Panc1 (cell line): ENCODE measurements around the gene PRDX5. TPM values are rescaled to one million over a fixed set of nuclear protein-coding genes. Genes with fewer than 3 reads are reported as not detected.

Experiments
- ATAC-seq: fragments of 200-7000 bp; cut with Tn5 transposase; 2 replicates; pipeline ENCODE4 v1.9.1; 2020; ENCODE audit warnings: mild to moderate bottlenecking, moderate library complexity
- BruUV-seq: library from RNA; stranded (reverse); fragments of 400-500 nt; replicated peaks from 2 replicates; lab custom pipeline; 2021; lab: Mats Ljungman, UMichigan
- CTCF ChIA-PET: fragments of 300-600 bp; sonication (Branson Sonifier 250); formaldehyde crosslinking; loops from one replicate; lab custom pipeline; 2022; ENCODE audit warnings: antibody characterized with exemption; lab: Charles Lee
- POLR2A ChIA-PET: fragments of 300-600 bp; sonication (Branson Sonifier 250); formaldehyde crosslinking; loops from one replicate; lab custom pipeline; 2022; ENCODE audit warnings: antibody characterized with exemption; lab: Charles Lee
- DNase-seq: peaks from one replicate; pipeline ENCODE4 v3.0.0-alpha.2; 2010; ENCODE audit warnings: low read depth, low spot score
- H3K27ac ChIP-seq: 2 replicates; pipeline ENCODE4 v1.5.1; 2011; ENCODE audit warnings: mild to moderate bottlenecking, low read length, inconsistent platforms
- H3K27me3 ChIP-seq: fragments of 200-500 bp; sonication (Bioruptor generic); 2 replicates; pipeline ENCODE4 v1.6.0; 2014; ENCODE audit warnings: low read length, inconsistent platforms; ENCODE audit not compliant: control insufficient read depth, insufficient read depth
- H3K36me3 ChIP-seq: fragments of 200-500 bp; sonication (Bioruptor generic); 2 replicates; pipeline ENCODE4 v1.5.1; 2014; ENCODE audit warnings: inconsistent platforms, mild to moderate bottlenecking, low read length, moderate library complexity; ENCODE audit not compliant: control insufficient read depth, insufficient read depth
- H3K4me1 ChIP-seq: 2 replicates; pipeline ENCODE4 v1.5.1; 2011; ENCODE audit warnings: inconsistent platforms, mild to moderate bottlenecking, low read length, moderate library complexity; ENCODE audit not compliant: control insufficient read depth, insufficient read depth
- H3K4me3 ChIP-seq, 2 experiments: 2 replicates each; pipeline ENCODE4 v1.5.1; 2011 to 2012; ENCODE audit warnings: low read depth in 2 of 2, low read length in 2 of 2, mild to moderate bottlenecking in 2 of 2, inconsistent platforms in 1 of 2, moderate library complexity in 1 of 2
- H3K9me3 ChIP-seq: fragments of 200-500 bp; sonication (Bioruptor generic); 2 replicates; pipeline ENCODE4 v1.5.1; 2014; ENCODE audit warnings: low read depth, mild to moderate bottlenecking, inconsistent platforms, low read length, moderate library complexity; ENCODE audit not compliant: control insufficient read depth, insufficient read depth
- SIN3A ChIP-seq: IDR thresholded peaks from 2 replicates; pipeline ENCODE4 v1.6.1; 2012; ENCODE audit warnings: low read depth, mild to moderate bottlenecking, low read length, moderate library complexity, borderline replicate concordance; ENCODE audit not compliant: insufficient read depth
- TCF7L2 ChIP-seq: IDR thresholded peaks from 2 replicates; pipeline ENCODE4 v1.6.1; 2011; ENCODE audit warnings: mild to moderate bottlenecking, low read depth, low read length, inconsistent platforms
- in situ Hi-C: cut with HindIII; loops from 2 replicates; pipeline ENCODE4 v1.10.0; 2016; ENCODE audit warnings: low sequenced_read_pairs, low pct_unique_long_range_greater_than_20kb
- intact Hi-C: fragments of 100-400 bp; cut with micrococcal nuclease; formaldehyde crosslinking; loops from one replicate; pipeline ENCODE4 v1.10.0; 2022; ENCODE audit not compliant: unreplicated experiment
- total RNA-seq: library from RNA; stranded (reverse); gene quantifications from one replicate; pipeline ENCODE4 v1.2.1, GENCODE V29; 2021; ENCODE audit not compliant: unreplicated experiment
- TF ChIP-seq, protein P1 (sequence below): fragments of 450-650 bp; IDR thresholded peaks from 2 replicates; pipeline ENCODE4 v1.5.1; 2017; ENCODE audit warnings: mild to moderate bottlenecking
- TF ChIP-seq, protein P2 (sequence below), 2 experiments: IDR thresholded peaks; 2 replicates each; pipeline ENCODE4 v1.6.1; 2011 to 2012; ENCODE audit warnings: low read depth in 2 of 2, control low read depth in 1 of 2, low read length in 1 of 2, mild to moderate bottlenecking in 1 of 2, moderate library complexity in 1 of 2; ENCODE audit not compliant: insufficient read depth in 1 of 2

Gene PRDX5
- total RNA-seq, 1 experiment from 2014 or later, result 492 TPM

DNA sequence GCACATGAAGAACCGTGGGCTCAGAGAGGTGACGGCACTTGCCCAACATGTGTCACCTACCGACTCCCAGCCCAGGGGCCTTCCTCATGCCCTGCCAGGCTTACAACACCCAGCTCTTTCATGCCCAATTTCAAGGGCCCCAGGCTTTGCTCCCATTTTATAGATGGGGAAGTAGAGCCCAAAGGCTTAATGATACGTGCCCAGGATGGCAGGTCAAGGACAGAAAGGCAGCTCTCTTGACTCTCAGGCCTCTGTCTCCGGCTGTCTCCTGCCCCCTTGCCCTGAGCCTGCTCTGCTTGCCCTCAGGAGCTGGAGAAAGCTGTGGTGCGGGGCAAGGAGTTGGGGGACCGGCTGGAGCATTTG, 31.1 kb downstream of the PRDX5 start:
- no peaks in the 10 kb centered on the region for H3K9me3 ChIP-seq
- no peak overlapping the region for H3K27ac ChIP-seq
- no TSS peak for BruUV-seq
- ChIA-PET POLR2A (no interaction called here), CTCF (interaction anchor here (0.5 to 1.3 kb wide), 3 partner anchors 17 to 67 kb away, joined by 3 to 6 read pairs (median 6); no protein-coding TSS in a partner anchor)
- in situ Hi-C loops, result no loop called here
- DNase-seq (no peak), ATAC-seq (no peak)
- no peak overlapping the region for H3K4me3 ChIP-seq
- intact Hi-C loops, result no loop called here
- peaks cover 21% of the 10 kb centered on the region for H3K4me1 ChIP-seq
- H3K27me3 ChIP-seq, result no peaks in the 10 kb centered on the region
- H3K36me3 ChIP-seq, result no peaks in the 10 kb centered on the region
- TF ChIP-seq, protein P1, sequence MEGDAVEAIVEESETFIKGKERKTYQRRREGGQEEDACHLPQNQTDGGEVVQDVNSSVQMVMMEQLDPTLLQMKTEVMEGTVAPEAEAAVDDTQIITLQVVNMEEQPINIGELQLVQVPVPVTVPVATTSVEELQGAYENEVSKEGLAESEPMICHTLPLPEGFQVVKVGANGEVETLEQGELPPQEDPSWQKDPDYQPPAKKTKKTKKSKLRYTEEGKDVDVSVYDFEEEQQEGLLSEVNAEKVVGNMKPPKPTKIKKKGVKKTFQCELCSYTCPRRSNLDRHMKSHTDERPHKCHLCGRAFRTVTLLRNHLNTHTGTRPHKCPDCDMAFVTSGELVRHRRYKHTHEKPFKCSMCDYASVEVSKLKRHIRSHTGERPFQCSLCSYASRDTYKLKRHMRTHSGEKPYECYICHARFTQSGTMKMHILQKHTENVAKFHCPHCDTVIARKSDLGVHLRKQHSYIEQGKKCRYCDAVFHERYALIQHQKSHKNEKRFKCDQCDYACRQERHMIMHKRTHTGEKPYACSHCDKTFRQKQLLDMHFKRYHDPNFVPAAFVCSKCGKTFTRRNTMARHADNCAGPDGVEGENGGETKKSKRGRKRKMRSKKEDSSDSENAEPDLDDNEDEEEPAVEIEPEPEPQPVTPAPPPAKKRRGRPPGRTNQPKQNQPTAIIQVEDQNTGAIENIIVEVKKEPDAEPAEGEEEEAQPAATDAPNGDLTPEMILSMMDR, result no peak
- TF ChIP-seq, protein P2, sequence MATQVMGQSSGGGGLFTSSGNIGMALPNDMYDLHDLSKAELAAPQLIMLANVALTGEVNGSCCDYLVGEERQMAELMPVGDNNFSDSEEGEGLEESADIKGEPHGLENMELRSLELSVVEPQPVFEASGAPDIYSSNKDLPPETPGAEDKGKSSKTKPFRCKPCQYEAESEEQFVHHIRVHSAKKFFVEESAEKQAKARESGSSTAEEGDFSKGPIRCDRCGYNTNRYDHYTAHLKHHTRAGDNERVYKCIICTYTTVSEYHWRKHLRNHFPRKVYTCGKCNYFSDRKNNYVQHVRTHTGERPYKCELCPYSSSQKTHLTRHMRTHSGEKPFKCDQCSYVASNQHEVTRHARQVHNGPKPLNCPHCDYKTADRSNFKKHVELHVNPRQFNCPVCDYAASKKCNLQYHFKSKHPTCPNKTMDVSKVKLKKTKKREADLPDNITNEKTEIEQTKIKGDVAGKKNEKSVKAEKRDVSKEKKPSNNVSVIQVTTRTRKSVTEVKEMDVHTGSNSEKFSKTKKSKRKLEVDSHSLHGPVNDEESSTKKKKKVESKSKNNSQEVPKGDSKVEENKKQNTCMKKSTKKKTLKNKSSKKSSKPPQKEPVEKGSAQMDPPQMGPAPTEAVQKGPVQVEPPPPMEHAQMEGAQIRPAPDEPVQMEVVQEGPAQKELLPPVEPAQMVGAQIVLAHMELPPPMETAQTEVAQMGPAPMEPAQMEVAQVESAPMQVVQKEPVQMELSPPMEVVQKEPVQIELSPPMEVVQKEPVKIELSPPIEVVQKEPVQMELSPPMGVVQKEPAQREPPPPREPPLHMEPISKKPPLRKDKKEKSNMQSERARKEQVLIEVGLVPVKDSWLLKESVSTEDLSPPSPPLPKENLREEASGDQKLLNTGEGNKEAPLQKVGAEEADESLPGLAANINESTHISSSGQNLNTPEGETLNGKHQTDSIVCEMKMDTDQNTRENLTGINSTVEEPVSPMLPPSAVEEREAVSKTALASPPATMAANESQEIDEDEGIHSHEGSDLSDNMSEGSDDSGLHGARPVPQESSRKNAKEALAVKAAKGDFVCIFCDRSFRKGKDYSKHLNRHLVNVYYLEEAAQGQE (IDR thresholded peaks at IDR 0.05; ENCODE audit: insufficient read depth in 1 of 2, low read depth in 2 of 2, low read length in 1 of 2), result no peak

DNA sequence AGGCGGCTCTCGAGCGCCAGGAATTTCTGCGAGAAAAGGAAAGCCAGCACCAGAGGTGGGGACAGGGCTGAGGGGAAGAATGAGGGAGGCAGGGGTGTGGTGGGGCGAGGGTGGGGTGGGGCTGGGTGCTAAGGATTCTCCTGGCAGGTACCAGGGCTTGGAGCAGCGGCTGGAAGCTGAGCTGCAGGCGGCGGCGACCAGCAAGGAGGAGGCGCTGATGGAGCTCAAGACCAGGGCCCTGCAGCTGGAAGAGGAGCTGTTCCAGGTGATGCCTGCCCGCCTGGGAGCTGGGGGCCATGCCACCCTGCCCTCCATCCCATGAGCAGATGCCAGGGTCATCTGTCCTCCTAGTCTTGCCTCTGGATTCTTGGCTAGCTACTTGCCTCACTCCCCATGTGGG, 31.5 kb downstream of the PRDX5 start:
- H3K36me3 ChIP-seq, result no peaks in the 10 kb centered on the region
- POLR2A ChIA-PET, result no interaction called here
- no peak overlapping the region for H3K27ac ChIP-seq
- ATAC-seq (no peak), DNase-seq (no peak)
- no peaks in the 10 kb centered on the region for H3K9me3 ChIP-seq
- TF ChIP-seq, protein P2 (IDR thresholded peaks at IDR 0.05; ENCODE audit: insufficient read depth in 1 of 2, low read depth in 2 of 2, low read length in 1 of 2), result no peak
- TF ChIP-seq TCF7L2 (no peak), SIN3A (no peak)
- TF ChIP-seq, protein P1, result no peak
- intact Hi-C loops (no loop called here), in situ Hi-C loops (no loop called here)
- CTCF ChIA-PET, result interaction anchor here (0.5 to 1.3 kb wide), 3 partner anchors 18 to 67 kb away, joined by 3 to 6 read pairs (median 6); no protein-coding TSS in a partner anchor
- H3K27me3 ChIP-seq, result no peaks in the 10 kb centered on the region
- no TSS peak for BruUV-seq
- H3K4me3 ChIP-seq, result no peak overlapping the region
- H3K4me1 ChIP-seq, result peaks cover 23% of the 10 kb centered on the region
